NCI-H2171 (cell line): ENCODE results near the gene SGTB.
"Not testable (repeated sequence)": the region's sequence is repeated elsewhere in the genome, so short reads cannot be mapped to it uniquely, and the experiment has no call there.

Source experiments
- DNase-seq: peaks from one replicate; lab custom pipeline; 2025; lab: John Stamatoyannopoulos, UW

Gene SGTB

DNA sequence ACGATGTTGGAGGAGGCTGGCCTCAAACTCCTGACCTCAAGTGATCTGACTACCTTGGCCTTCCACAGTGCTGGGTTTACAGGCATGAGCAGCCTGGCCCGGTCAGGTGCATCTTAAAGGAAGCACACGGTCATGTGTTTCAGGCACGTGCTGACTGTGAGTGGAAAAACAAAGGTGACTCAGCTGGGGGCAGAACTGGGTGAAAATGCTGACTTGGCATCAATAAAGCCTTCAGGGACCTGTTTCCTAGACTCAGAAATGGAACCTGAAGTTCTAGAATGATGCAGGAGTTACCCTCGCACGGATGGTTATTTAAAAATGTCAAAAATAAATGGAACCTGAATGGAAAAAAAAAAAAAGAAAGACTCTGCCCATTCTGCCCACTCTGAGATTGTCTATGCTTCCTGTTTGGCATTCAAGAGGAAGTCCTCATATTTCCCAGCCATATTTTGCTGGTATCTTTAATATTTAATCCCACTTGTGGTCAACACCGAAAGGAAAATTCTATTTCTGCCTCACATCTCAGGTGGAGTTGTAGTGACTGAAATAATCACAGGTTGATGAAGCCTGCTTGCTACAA, 12.4 kb upstream of the SGTB start:
- DNase-seq, result not testable (repeated sequence)

DNA sequence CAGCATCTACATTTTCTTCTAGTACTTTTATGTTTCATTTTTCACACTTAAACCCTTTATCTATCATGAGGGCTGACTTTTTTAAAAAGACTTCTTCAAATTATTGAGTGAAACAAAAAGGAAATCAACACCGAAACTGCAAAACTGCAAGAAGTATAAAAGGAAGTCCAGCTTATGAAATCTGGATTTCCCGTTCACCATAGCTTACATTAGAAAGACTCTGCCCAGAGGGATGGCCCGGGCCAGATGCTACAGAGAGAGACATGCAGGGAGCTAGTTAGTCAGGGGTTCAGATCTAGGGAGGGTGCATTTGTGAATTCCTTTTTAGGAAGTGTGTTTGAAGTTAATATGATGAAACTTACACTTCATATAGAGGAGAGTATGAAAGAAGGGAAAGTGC, 10.1 kb upstream of the SGTB start:
- DNase-seq, result not testable (repeated sequence)

DNA sequence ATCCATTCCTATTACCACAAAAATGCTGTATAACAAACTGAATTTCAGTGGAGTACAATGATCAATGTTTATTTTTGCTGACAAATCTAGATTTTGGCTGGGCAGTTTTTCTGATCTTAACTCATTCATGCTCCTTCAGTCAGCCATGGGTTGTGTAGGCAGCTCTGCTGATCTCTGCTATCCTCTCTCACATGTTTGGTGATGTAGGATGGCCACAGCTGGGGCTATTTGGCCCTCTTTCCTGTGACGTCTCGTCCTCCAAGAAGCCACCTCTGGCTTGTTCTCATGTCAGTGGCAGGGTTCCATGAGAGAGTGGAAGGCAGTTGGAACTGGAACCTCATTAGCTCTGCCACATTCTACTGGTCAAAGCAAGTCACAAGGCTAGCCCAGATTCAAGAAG, 9.0 kb upstream of the SGTB start:
- no peak for DNase-seq

DNA sequence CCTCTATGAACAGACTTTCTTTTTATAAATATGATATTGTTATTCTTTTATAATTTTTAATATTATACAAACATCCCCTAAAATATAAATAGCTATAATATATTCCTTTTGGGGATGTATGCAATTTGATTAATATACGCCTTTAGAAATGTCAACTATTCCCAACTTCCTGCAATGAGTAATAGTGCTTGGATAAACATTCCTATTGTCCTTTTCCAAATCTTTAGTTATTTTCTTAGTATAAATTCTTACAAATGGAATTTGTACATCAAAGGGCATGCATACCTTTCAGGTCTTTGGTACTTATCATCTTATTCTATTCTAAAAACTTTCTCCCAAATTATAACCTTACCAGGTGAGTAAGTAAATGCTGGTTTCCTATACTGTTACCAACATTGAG, 6.3 kb upstream of the SGTB start:
- no peak for DNase-seq

DNA sequence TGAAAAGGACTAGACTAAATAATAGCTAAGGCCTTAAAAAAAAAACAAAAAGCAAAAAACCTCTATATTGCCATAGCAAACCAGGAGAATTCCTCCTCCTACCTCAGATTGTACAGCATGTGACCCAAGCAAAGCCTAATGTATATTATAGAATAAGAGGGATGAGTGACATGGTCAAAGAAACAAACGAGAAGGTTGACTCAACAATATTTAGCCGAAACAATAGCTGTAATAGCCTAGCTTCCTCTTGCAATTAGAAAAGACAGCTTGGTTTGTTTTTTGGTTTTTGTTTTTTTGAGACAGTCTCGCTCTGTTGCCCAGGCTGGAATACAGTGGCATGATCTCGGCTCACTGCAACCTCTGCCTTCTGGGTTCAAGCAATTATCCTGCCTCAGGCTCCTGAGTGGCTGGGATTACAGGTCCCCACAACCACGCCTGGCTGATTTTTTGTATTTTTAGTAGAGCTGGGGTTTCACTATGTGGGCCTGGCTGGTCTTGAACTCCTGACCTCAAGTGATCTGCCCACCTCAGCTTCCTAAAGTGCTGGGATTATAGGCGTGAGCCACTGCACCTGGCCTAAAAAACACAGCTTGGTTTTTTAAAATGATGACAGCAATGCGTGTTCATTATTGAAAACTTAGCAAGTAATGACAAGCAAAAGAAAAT, 5.7 kb upstream of the SGTB start:
- no peak for DNase-seq

DNA sequence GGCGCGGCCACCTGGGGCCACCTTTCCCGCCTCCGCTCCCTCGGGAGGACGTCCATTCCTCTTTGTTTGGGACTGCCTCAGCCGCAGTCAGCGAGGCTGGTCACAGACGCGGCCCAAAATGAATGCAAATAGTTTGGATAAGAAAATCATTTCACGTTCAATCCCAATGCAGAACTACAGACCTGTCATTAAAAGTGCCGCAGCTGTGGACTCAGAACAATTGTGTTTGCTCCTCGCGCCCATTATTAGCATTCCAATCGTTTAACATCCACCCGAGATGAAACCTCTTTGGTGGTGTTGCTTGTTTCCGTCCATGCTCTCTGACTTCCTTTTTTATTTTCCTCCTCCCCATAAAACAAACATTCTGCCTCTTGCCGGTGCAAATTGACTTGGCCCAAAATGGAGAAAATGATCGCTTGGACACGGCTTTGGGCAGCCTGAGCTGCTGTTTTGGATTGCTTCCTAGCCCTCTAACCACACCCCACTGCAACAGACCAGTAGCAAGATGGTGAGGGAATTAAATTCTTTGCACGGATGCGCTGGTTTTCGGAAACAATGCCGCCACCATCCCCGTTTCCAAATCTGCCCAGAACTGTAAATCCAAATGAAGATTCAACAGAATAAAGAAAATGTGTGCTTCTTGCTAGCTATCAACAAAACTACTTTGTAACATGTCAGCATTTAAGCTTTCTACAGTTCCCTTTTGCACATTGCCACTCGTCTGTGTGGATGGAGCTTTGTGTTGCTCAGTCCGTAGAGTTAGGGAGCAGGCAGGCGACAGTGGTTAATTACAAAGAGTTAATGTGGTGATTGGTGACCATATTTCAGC, 880 bp upstream of the SGTB start:
- no peak for DNase-seq

DNA sequence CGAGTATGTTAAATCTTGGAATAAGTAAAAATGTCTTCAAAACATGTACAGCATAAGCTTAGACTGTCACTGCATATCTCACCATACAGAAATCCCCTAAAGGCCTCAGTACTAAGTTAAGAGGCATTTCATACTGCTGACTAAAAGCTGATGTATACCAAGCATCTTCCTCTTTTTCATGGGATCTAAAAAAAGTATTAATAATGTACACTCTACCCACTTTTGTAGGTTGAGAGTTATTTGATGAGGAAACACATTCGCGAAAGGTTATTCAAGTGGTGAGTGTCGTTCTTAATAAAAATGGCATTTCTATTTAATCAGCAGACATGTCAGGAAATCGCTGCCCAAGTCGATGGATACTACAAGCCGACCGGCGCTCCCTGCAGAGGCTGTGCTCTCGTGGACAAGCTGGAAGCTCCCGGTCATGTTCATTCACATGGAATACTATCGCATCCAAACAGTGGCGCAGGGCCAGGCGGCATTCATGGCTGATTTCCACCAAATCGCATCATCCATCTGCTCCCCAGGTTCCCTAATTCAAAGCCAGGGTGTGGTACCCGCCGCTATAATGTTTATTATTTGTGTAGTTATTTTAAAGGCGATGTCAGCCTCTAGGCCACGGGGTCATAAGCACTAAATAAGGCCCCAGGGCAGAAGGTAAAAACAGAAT, 724 bp downstream of the SGTB start:
- peak; percentile 49 for DNase-seq

DNA sequence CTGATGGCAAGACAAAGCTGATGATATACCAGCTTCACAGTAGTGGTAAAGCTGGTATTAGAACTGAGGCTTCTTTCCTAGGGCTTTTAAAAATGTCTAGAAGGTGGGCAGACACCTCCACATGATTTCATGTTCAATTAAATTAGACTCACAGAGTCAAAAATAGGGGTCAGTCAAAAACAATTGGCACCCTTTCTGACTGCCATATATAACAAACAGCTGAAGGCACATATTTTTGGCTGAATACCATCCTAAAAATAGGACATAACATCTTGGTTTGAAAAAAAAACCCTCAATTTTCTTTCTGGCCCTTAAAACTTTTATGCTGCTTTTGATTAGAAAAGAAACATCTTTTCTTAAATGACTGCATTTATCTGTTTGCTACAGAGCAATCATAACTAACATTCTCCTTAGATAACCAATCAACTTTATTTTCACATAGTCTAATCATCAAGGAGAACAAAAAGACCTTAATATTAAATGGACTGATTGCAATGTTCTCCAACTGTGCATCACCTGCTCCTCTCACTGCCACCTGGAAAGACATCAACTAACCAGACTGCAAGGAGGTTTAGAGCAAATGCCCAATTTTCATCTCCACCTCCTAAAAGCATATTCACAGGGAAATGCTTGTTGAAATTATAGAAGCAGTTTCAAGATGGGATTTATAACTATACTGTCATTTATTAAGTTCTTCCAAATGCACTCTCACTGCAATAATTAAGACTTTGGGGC, 3.2 kb downstream of the SGTB start:
- DNase-seq, result no peak

DNA sequence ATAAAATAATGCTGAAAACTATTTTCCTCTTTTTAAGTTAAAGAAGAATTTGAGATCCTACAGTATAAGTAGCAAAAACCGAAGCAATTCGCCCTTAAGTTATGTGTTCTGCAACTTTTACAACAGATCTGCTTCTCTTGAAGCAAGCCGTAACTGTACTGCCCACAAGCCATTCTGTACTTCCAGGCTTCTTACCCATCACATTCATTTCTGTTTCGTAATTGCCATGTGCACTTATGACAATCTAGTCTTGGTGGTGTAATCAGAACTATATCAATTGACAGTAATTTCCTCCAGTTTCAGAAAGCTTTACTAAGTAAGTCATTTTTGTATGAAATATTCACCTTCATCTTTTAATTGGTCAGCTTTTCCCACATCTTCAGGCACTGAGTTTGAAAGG, 13.8 kb downstream of the SGTB start:
- no peak for DNase-seq

DNA sequence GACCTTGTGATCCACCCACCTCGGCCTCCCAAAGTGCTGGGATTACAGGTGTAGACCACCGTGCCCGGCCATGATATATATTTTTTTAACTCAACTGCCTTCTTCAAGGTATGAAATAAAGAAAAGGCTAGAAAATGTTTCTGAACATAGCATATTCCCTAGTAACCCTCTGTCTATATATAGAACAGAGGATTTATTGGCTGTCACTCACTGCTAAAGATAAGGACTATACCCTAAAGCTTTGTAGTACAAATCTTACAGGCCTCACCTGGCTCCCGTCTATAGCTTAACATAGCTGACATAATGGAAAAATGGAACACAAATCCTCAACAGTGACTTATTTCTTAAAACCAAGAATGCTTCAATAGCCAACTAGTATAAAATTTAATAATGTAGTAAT, 14.2 kb downstream of the SGTB start:
- no peak for DNase-seq

DNA sequence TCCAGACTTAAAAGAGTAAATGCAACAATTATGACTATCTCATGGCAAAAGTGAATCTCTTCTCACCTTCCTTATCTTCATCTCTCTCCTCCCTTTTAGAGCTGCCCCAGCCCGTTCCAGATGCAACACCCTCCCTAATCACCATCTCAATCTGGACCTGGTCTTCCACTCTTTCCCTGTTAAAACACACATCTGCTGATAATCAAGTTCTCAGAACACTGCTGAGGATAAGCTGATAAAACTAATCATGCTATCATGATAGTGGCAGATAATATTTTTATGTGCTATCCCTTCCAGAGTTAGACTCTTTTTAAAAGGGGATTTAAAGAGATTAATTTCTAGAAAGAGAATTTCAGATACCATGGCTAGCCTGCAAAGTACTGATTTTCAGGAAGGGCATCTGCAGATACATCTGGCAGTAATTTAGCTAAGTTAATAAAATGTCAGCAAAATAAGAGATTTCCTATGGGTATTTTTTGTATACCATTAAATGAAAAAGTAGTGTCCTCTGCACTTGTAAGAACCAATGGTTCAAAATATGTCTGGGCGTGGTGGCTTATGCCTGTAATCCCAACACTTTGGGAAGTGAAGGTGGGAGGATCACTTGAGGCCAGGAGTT, 17.2 kb downstream of the SGTB start:
- DNase-seq, result no peak

DNA sequence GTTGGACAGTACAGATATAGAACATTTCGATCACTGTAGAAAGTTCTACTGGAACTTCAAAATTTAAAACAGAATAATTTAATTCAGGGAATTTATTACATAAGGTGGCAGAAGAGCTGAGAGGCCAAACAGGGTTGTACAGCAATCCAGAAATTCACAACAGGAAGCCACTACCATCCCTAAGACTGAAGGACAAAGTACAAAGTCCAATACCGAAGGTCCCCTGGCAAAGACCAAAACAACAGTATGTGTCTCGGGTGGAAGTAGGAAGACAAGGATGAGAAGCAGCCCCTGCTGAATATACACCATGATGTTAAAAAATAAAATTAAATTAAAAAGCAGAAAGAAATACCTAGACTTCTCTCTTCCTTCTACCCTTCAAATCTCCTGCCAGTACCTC, 19.9 kb downstream of the SGTB start:
- no peak for DNase-seq

DNA sequence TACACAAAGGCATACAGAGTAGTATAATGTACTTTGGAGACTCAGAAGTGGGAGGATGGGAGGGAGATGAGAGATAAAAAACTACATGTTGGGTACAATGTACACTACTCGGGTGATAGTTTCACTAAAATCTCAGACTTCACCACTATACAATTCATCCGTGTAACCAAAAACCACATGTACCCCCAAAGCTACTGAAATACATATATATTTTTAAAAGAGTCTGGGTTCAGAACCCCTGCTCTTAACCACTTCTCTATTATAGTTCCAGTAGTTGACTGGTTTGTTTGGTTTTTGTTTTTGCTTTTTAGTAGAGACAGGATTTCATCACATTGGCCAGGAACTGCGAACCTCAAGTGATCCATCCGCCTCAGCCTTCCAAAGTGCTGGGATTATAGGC, 22.6 kb downstream of the SGTB start:
- DNase-seq, result no peak

DNA sequence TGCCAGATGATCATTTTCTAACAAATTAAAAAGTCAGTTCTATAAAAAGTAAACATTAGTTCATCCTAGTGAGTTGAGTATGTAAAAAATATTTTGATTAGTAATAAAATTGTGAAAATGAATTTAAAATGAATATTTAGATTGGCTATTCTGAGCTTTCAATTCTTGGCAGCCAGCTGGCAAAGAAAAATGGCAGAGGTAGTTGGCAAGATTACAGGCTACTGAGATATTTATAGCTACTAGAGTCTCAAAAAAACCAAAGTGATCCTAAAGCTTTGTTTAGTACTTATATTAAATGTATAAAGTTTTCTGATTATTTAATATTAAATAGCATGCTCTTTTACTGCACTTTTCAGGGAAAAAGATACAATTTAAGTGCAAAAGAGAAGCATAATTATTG, 25.0 kb downstream of the SGTB start:
- no peak for DNase-seq

DNA sequence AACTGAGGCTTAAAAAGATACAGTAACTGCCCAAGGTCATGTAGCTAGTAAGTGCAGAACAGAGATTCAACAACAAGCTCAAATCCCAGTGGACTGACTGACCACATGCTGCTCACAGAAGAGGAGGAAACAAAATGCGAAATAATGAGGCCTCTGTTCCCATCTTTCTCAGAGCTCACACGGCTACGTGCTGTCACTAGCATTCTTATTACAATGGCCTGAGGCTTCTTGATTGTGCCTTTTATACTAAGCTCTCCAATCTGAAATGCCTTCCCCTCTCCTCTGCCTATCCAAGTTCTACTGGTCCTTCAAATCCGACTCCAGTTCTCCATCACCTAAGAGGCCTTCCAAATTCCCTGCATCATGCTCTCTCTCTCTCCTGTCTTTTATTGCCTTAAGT, 26.0 kb downstream of the SGTB start:
- no peak for DNase-seq

DNA sequence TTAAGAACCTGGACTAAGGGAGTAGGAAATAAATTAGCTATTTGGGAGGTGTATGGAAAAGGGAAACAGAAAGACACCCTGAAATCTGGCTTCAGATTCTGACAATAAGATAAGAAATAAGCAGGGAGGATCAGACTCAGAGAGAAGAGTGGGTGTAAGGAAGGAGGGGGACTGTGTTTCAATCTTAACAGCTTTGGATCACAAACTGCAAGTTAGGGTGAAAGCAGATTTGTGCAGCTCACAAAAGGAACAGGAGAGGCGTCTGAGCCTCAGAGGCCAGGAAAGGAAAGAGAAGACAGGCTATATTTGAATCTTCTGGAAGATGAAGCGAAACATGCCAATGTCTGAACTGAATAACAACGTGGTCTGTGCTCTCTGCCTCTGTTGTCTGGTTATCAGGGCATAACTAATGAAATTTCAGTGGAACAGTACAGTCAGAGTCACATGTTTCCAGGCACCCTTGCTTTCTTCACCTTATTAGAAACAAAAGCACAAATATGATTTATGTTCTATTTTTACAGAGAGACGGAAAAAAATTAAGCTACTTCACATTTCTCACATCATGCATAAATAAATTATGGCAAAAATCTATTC, 26.6 kb downstream of the SGTB start:
- DNase-seq, result no peak

DNA sequence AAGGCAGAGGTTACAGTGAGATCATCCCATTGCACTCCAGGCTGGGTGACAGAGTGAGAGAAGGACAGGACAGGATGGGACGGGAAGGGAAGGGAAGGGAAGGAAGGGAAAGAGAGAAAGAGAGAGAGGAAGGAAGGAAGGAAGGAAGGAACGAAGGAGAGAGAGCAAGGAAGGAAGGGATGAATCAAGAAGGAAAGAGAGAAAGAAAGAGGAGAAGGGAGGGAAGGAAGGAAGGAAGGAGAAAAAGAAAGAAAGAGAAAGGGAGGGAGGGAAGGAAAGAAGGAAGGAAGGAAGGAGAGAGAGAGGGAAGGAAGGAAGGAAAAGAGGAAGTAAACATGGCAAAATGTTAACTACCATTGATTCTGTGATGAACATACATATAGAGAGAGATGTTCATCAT, 28.8 kb downstream of the SGTB start:
- no peak for DNase-seq

DNA sequence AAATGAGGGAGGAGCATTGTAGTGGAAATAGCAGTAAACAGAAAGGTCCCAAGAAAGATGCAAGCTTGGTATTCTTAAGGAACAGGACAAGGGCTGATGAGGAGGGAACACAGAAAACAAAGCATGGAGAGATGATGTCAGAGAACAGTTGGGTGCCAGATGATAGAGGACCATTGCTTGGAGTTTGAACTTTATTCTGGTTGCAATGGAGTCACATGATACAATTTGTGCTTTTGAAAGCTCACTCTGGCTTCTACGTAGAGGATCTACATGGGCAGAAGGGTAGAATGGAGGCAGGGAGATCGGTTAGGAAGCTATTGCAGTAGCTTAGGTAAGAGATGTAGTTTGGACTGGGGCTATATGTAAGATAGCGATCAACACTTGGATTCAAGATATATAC, 39.8 kb downstream of the SGTB start:
- DNase-seq, result no peak

DNA sequence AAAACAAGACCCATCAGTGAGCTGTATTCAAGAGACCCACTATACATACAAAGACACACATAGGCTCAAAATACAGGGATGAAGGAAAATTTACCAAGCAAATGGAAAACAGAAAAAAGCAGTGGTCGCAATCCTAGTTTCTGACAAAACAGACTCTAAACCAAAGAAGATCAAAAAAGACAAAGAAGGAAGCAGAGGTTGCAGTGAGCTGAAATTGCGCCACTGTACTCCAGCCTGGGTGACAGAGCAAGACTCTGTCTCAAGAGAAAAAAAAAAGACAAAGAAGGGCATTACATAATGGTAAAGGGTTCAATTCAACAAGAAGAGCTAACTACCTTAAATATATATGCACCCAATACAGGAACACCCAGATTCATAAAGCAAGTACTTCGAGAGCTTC, 45.9 kb downstream of the SGTB start:
- not testable (repeated sequence) for DNase-seq

DNA sequence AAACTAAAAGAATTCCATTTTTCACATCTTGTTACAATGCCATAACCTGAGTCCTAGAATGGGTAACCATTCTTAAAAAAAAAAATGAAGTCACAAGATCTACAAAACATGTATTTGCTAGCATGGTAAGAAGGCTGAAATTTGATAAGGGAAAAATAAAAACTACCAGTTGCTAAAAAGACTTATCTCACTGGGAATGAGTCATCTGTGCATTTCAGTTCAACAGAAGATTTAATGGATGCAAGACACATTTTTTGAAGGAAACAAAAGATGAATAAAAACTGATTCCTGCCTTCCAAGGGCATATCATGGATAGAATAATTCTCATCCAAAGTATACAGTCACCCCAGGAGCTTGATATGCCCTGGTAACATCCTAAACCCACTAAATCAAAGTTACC, 47.2 kb downstream of the SGTB start:
- no peak for DNase-seq

DNA sequence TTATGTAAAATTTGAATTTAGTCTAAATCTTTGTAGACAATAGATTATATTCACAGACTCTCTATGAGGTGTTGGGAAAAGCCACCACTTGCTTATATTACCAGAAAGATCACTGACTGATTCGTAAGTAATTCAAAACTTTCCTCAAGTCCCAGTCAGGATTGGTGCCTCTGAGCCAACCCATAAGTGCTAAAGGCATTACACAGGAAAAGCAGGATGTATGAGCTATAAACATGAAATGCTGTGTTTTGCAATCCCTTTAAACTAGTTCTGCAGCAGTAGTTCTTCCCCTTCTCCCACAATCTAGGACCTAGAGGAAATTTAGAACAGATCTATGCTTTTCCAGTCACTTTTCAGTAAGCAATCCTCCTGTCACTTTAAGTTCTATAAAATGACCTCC, 49.1 kb downstream of the SGTB start:
- no peak for DNase-seq
